GM12865 (cell line): Measurements from ENCODE around the gene MSRB1.

Experiments
- DNase-seq: peaks from one replicate; pipeline ENCODE4 v3.0.0; 2010; ENCODE audit warnings: low read depth
- H3K4me3 ChIP-seq: 2 replicates; pipeline ENCODE4 v1.5.1; 2011; ENCODE audit warnings: mild to moderate bottlenecking, low read depth, low read length, control low read depth
- TF ChIP-seq, protein P1 (sequence below): IDR thresholded peaks from 2 replicates; pipeline ENCODE4 v1.5.1; 2011; ENCODE audit warnings: low read length, control low read depth, low read depth, inconsistent platforms; ENCODE audit not compliant: insufficient read depth; ENCODE audit errors: missing control alignments

The MSRB1 gene

GRCh38 chr16:1907226-1907860, 35.7 kb downstream of the MSRB1 start:
- H3K4me3 ChIP-seq, result no peak overlapping the region
- TF ChIP-seq, protein P1, sequence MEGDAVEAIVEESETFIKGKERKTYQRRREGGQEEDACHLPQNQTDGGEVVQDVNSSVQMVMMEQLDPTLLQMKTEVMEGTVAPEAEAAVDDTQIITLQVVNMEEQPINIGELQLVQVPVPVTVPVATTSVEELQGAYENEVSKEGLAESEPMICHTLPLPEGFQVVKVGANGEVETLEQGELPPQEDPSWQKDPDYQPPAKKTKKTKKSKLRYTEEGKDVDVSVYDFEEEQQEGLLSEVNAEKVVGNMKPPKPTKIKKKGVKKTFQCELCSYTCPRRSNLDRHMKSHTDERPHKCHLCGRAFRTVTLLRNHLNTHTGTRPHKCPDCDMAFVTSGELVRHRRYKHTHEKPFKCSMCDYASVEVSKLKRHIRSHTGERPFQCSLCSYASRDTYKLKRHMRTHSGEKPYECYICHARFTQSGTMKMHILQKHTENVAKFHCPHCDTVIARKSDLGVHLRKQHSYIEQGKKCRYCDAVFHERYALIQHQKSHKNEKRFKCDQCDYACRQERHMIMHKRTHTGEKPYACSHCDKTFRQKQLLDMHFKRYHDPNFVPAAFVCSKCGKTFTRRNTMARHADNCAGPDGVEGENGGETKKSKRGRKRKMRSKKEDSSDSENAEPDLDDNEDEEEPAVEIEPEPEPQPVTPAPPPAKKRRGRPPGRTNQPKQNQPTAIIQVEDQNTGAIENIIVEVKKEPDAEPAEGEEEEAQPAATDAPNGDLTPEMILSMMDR, result no peak

GRCh38 chr16:1906846-1907165, 36.2 kb downstream of the MSRB1 start:
- TF ChIP-seq, protein P1, result no peak
- DNase-seq, result no peak
- no peak overlapping the region for H3K4me3 ChIP-seq

More at GRCh38 chr16:1907226-1907860, 35.7 kb downstream of the MSRB1 start:
- DNase-seq, result no peak

DNA sequence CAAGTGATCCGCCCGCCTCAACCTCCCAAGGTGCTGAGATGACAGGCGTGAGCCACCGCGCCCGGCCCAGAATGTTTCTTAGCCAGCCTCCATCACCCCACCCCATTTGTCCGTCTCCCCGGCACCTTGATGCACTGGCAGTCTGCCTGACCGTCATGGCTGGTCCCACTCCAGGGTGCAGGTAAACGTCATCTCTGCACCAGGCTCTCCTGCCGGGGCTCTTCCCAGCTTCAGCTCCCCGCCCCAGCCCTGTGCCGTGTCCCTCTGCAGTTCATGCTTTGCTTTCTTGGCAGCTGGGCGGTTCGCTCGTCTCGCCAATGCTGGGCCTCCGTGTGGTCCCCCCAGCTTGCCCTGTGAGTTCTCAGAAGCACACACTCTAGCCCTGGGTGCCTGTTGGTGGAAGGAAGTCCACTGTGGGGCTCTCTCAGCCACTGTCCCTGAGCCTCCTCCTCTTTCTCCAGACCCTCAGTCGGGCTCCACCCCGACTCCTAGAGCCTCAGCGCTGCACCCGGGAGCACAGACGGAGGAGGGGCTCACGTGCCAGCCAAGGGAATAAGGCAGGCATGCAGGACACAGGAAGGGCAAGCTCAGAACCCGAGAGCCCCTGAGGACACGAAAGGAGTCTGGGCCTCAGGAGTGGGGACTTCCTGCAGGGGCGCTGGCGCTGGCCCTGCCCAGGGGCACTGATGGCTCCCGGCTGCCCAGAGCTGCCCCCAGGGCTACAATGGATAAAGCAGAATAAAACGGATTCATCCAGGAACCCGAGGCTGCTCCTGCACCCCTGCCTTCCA, 36.7 kb downstream of the MSRB1 start:
- no peak overlapping the region for H3K4me3 ChIP-seq
- TF ChIP-seq, protein P1, result no peak
- no peak for DNase-seq

DNA sequence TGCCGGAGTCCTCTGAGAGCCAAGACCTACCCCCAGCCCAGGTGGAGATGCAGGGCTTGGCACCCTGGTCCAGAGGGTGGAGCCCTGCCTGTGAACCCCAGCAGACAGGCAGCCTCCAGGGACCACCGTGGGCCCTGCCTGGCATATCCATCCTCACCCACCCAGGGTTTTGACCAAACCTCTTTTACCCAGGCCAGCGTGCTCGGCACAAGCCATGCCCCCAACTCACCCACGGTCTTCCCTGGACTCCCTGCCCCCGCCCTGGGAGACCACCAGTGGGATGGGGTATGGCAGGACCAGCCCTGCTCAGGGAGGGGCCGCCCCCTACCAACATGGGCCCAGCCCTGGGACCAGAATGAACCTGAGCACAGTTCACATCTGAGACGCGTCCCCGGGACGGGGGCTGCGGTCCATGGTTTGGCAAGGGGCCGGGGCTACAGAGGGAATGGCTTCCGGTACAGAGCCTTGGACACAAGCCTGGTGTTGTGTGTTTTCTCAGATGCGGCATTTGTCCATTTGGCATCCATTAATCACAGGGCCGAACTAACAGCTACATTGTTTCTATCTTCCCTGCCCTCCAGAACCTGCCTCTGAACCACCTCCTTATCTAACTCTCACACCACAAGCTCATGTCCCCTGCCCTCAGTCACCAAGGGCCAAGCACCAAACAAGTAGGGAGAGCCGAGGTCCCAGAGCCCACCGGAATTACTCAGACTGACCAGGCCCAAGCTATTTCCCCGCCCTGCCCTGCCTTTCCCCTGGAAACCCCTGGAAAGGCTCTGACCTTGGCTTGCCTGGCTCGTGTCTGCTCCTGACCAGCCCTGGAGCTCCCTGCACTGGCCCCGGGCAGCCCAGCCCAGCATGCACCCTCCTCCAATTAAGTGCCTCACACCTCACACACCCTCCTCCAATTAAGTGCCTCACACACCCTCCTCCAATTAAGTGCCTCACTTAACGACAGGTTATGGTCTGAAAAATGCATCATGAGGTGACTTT, 38.9 kb downstream of the MSRB1 start:
- TF ChIP-seq, protein P1, result no peak
- H3K4me3 ChIP-seq, result no peak overlapping the region
- DNase-seq, result no peak

DNA sequence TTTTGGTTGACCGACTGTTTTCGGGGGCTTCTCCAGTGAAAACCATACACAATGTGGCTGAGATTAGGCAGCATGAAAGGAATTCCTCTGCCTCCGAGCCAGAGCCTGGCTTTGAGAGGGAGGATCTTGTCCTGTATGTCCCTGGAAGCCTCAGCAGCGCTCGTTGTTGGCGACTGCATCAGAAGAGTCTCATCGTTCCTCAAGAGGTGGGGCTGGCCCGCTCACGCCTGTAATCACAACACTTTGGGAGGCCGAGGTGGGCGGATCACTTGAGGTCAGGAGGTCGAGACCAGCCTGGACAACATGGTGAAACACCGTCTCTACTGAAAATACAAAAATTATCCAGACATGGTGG, 39.8 kb downstream of the MSRB1 start:
- no peak overlapping the region for H3K4me3 ChIP-seq
- DNase-seq, result no peak
- TF ChIP-seq, protein P1, result no peak

DNA sequence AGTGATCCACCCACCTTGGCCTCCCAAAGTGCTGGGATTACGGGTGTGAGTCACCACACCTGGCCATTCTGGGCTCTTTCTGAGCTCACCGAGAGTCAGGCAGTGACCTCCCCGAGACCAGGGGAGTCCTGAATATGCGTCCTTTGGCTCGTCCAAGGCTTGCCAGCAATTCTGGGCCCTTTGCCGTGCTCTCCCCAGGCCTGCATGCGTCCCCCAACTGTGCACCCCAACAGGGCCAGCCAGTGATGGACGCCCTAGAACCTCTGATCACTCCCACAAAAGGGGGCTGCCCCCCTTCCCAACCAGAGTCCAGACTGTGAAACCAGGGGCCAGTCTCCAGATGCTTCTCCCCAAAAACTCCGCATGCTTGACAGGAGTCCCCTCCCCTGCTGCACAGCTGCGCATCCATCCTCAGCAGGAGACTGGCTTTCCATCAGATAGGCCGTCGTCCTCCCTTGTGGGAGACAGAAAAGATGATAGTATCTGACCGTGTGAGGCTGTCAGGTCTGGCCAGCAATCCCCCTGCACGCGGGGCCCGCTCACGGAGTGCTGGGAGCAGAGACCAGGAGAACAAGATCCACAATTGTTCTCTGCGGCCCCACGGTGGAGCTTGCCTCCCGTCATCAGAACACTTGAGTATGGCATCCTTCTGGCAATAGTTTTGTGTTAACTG, 40.3 kb downstream of the MSRB1 start:
- H3K4me3 ChIP-seq, result no peak overlapping the region
- TF ChIP-seq, protein P1, result no peak
- DNase-seq, result no peak
